Fibroblast of lung (primary cell): Measurements from ENCODE around the gene ANO1.

Experiments used
- EZH2 ChIP-seq: IDR thresholded peaks from 2 replicates; pipeline ENCODE4 v1.5.1; 2012; ENCODE audit warnings: low read length, control low read depth, mild to moderate bottlenecking; ENCODE audit errors: missing control alignments
- TF ChIP-seq, protein P1 (sequence below), 2 donors: IDR thresholded peaks in 1 of 2; conservative IDR thresholded peaks in 1 of 2; 1 replicate in 1 of 2; 2 replicates in 1 of 2; pipeline ENCODE4 v1.5.1; 2011 to 2012; ENCODE audit warnings: low read length in 2 of 2, control low read depth in 1 of 2, inconsistent platforms in 1 of 2, low read depth in 1 of 2, mild to moderate bottlenecking in 1 of 2

GRCh38 chr11:70134490-70134889 is 56.4 kb downstream of the ANO1 start:
- TF ChIP-seq, protein P1, sequence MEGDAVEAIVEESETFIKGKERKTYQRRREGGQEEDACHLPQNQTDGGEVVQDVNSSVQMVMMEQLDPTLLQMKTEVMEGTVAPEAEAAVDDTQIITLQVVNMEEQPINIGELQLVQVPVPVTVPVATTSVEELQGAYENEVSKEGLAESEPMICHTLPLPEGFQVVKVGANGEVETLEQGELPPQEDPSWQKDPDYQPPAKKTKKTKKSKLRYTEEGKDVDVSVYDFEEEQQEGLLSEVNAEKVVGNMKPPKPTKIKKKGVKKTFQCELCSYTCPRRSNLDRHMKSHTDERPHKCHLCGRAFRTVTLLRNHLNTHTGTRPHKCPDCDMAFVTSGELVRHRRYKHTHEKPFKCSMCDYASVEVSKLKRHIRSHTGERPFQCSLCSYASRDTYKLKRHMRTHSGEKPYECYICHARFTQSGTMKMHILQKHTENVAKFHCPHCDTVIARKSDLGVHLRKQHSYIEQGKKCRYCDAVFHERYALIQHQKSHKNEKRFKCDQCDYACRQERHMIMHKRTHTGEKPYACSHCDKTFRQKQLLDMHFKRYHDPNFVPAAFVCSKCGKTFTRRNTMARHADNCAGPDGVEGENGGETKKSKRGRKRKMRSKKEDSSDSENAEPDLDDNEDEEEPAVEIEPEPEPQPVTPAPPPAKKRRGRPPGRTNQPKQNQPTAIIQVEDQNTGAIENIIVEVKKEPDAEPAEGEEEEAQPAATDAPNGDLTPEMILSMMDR (conservative IDR thresholded peaks at IDR 0.05 in 1 of 2, IDR thresholded peaks at IDR 0.05 in 1 of 2; ENCODE audit: low read depth in 1 of 2, low read length in 2 of 2), result no peak
- TF ChIP-seq EZH2, result no peak
